H1 (cell line): ENCODE measurements around the gene MYO1F. TPM values are rescaled to one million over a fixed set of nuclear protein-coding genes. Genes with fewer than 3 reads are reported as not detected.

Source experiments
- CTCF ChIA-PET: fragments of 300-600 bp; sonication (Branson Sonifier 250); formaldehyde crosslinking; loops from one replicate; lab custom pipeline; 2021; ENCODE audit not compliant: partially characterized antibody; lab: Charles Lee
- POLR2A ChIA-PET: fragments of 300-600 bp; sonication (Branson Sonifier 250); formaldehyde crosslinking; loops from one replicate; lab custom pipeline; 2021; ENCODE audit warnings: inconsistent platforms; ENCODE audit not compliant: partially characterized antibody; lab: Charles Lee
- DNase-seq, 2 experiments: peaks; one replicate each; pipeline versions ENCODE4 v3.0.0 to v3.0.0-alpha.2; 2010 to 2022; ENCODE audit warnings: low spot score in 2 of 2, low read depth in 1 of 2, mixed read lengths in 1 of 2
- FAIRE-seq: peaks from 2 replicates; lab custom pipeline; 2011; peaks lifted over from hg19 to GRCh38; lab: Jason Lieb, UNC
- H2AFZ ChIP-seq: 2 replicates; pipeline ENCODE4 v1.8.1; 2012; ENCODE audit warnings: low read length, inconsistent platforms
- H2AK5ac ChIP-seq: 2 replicates; pipeline ENCODE4 v1.6.1; 2013; ENCODE audit warnings: low read depth, low read length
- H2BK120ac ChIP-seq: replicated peaks from 2 replicates; pipeline ENCODE3; 2013; ENCODE audit warnings: low read depth, low read length, inconsistent platforms
- H2BK12ac ChIP-seq: 2 replicates; pipeline ENCODE4 v1.6.1; 2013; ENCODE audit warnings: low read depth, low read length
- H2BK15ac ChIP-seq: 2 replicates; pipeline ENCODE4 v1.6.1; 2013; ENCODE audit warnings: low read length
- H2BK20ac ChIP-seq: 2 replicates; pipeline ENCODE4 v1.6.1; 2013; ENCODE audit warnings: low read length
- H2BK5ac ChIP-seq: 2 replicates; pipeline ENCODE4 v1.6.1; 2013; ENCODE audit warnings: low read depth, low read length
- H3K14ac ChIP-seq: 2 replicates; pipeline ENCODE4 v1.6.1; 2013; ENCODE audit warnings: inconsistent platforms; ENCODE audit not compliant: insufficient read length
- H3K18ac ChIP-seq: 2 replicates; pipeline ENCODE4 v1.6.1; 2013; ENCODE audit warnings: low read length; ENCODE audit errors: extremely low read depth
- H3K23ac ChIP-seq: 2 replicates; pipeline ENCODE4 v1.6.1; 2013; ENCODE audit warnings: inconsistent platforms; ENCODE audit not compliant: insufficient read length
- H3K23me2 ChIP-seq: 2 replicates; pipeline ENCODE4 v1.6.1; 2013; ENCODE audit warnings: low read depth, low read length
- H3K27ac ChIP-seq: 2 replicates; pipeline ENCODE4 v1.6.1; 2011; ENCODE audit warnings: low read depth, low read length, inconsistent platforms
- H3K27me3 ChIP-seq, 4 experiments: replicated peaks in 1 of 4; 1 replicate in 1 of 4; 2 replicates in 3 of 4; pipeline versions ENCODE4 v1.6.1 to v1.8.1; 2011 to 2013; ENCODE audit warnings: low read length in 3 of 4, mild to moderate bottlenecking in 3 of 4, inconsistent platforms in 2 of 4, mixed read lengths in 2 of 4, moderate library complexity in 1 of 4; ENCODE audit not compliant: control insufficient read depth in 3 of 4, insufficient read depth in 3 of 4; ENCODE audit errors: extremely low read depth in 1 of 4
- H3K36me3 ChIP-seq, 4 experiments: 2 replicates each; pipeline versions ENCODE4 v1.6.1 to v1.8.1; 2011 to 2013; ENCODE audit warnings: mild to moderate bottlenecking in 4 of 4, low read length in 3 of 4, moderate library complexity in 2 of 4, control low read depth in 1 of 4, inconsistent platforms in 1 of 4; ENCODE audit not compliant: insufficient read depth in 4 of 4, control insufficient read depth in 2 of 4
- H3K4ac ChIP-seq: replicated peaks from 2 replicates; pipeline ENCODE3; 2013; ENCODE audit warnings: low read length, low read depth, mixed read lengths, inconsistent platforms; ENCODE audit not compliant: insufficient read length
- H3K4me1 ChIP-seq, 4 experiments: replicated peaks in 1 of 4; 1 replicate in 1 of 4; 2 replicates in 3 of 4; pipeline versions ENCODE4 v1.6.1 to v1.8.1; 2011 to 2013; ENCODE audit warnings: low read length in 3 of 4, inconsistent platforms in 2 of 4, mixed read lengths in 1 of 4; ENCODE audit not compliant: insufficient read depth in 4 of 4, control insufficient read depth in 3 of 4
- H3K4me2 ChIP-seq, 2 experiments: 2 replicates each; pipeline versions ENCODE4 v1.6.1 to v1.8.1; 2011 to 2013; ENCODE audit warnings: low read depth in 2 of 2, low read length in 2 of 2, control low read depth in 1 of 2, inconsistent platforms in 1 of 2, mild to moderate bottlenecking in 1 of 2; ENCODE audit not compliant: insufficient read depth in 1 of 2
- H3K4me3 ChIP-seq, 4 experiments: fragments of 200-600, 300-600 bp in 1 of 4; sonication (generic), shearing (Covaris generic), sonication (Bioruptor Twin) in 1 of 4; 2 replicates each; pipeline versions ENCODE4 v1.5.1 to v1.8.1; 2011 to 2016; ENCODE audit warnings: low read length in 4 of 4, low read depth in 3 of 4, control low read depth in 2 of 4, inconsistent platforms in 2 of 4, mild to moderate bottlenecking in 2 of 4, mixed read lengths in 1 of 4, moderate library complexity in 1 of 4; ENCODE audit not compliant: insufficient read depth in 2 of 4; ENCODE audit errors: extremely low read depth in 1 of 4
- H3K56ac ChIP-seq: replicated peaks from 2 replicates; pipeline ENCODE3; 2013; ENCODE audit warnings: low read depth, mild to moderate bottlenecking, mixed read lengths, low read length, inconsistent platforms; ENCODE audit not compliant: insufficient read length
- H3K79me1 ChIP-seq: 2 replicates; pipeline ENCODE4 v1.6.1; 2013; ENCODE audit warnings: low read depth, low read length, control low read depth
- H3K79me2 ChIP-seq, 2 experiments: 2 replicates each; pipeline versions ENCODE4 v1.6.1 to v1.8.1; 2012 to 2013; ENCODE audit warnings: low read length in 2 of 2, mild to moderate bottlenecking in 2 of 2, inconsistent platforms in 1 of 2; ENCODE audit not compliant: insufficient read depth in 2 of 2, control insufficient read depth in 1 of 2
- H3K9ac ChIP-seq, 4 experiments: replicated peaks in 1 of 4; 1 replicate in 1 of 4; 2 replicates in 3 of 4; pipeline versions ENCODE4 v1.6.1 to v1.8.1; 2011 to 2013; ENCODE audit warnings: low read depth in 3 of 4, low read length in 3 of 4, control low read depth in 2 of 4, mild to moderate bottlenecking in 2 of 4, moderate library complexity in 2 of 4, inconsistent platforms in 1 of 4; ENCODE audit errors: extremely low read depth in 1 of 4
- H3K9me3 ChIP-seq, 2 experiments: 2 replicates each; pipeline versions ENCODE4 v1.6.1 to v1.8.1; 2012 to 2013; ENCODE audit warnings: mild to moderate bottlenecking in 2 of 2, moderate library complexity in 2 of 2, control low read depth in 1 of 2, inconsistent platforms in 1 of 2, low read depth in 1 of 2, low read length in 1 of 2, mixed read lengths in 1 of 2; ENCODE audit not compliant: insufficient read depth in 2 of 2
- H4K20me1 ChIP-seq, 2 experiments: replicated peaks in 1 of 2; 2 replicates each; pipeline versions ENCODE3 to v1.8.1; 2011 to 2013; ENCODE audit warnings: inconsistent platforms in 2 of 2, low read length in 2 of 2, mild to moderate bottlenecking in 1 of 2; ENCODE audit not compliant: insufficient read depth in 2 of 2, control insufficient read depth in 1 of 2
- H4K5ac ChIP-seq: 2 replicates; pipeline ENCODE4 v1.6.1; 2013; ENCODE audit warnings: low read length, low read depth, mixed read lengths, inconsistent platforms; ENCODE audit not compliant: insufficient read length
- H4K8ac ChIP-seq: 2 replicates; pipeline ENCODE4 v1.8.0; 2013; ENCODE audit warnings: mild to moderate bottlenecking, moderate library complexity, low read length, inconsistent platforms; ENCODE audit not compliant: insufficient read depth; ENCODE audit errors: extremely low read depth
- H4K91ac ChIP-seq: replicated peaks from 2 replicates; pipeline ENCODE3; 2013; ENCODE audit warnings: low read length, mixed read lengths, inconsistent platforms; ENCODE audit not compliant: insufficient read length
- BACH1 ChIP-seq: IDR thresholded peaks from 2 replicates; pipeline ENCODE4 v1.6.1; 2012; ENCODE audit warnings: low read length, improper control_type of control experiment
- CTBP2 ChIP-seq: IDR thresholded peaks from 2 replicates; pipeline ENCODE4 v1.7.0; 2011; ENCODE audit warnings: borderline replicate concordance, mild to moderate bottlenecking, moderate library complexity, mixed read lengths, low read length; ENCODE audit not compliant: insufficient read depth, insufficient read length
- GTF2F1 ChIP-seq: IDR thresholded peaks from 2 replicates; pipeline ENCODE4 v1.6.1; 2012; ENCODE audit warnings: low read depth, low read length, improper control_type of control experiment, borderline replicate concordance
- HDAC2 ChIP-seq, 2 experiments: fragments of 300-600 bp in 1 of 2; sonication (generic) in 1 of 2; IDR thresholded peaks; 2 replicates each; pipeline ENCODE4 v1.6.1; 2011 to 2012; ENCODE audit warnings: low read depth in 2 of 2, low read length in 2 of 2, mild to moderate bottlenecking in 2 of 2, moderate library complexity in 2 of 2, borderline replicate concordance in 1 of 2, inconsistent platforms in 1 of 2
- JUND ChIP-seq: IDR thresholded peaks from 2 replicates; pipeline ENCODE4 v1.6.1; 2011; ENCODE audit warnings: mild to moderate bottlenecking, improper control_type of control experiment, low read length
- MAFK ChIP-seq: IDR thresholded peaks from 2 replicates; pipeline ENCODE4 v1.6.1; 2012; ENCODE audit warnings: low read depth, mild to moderate bottlenecking, improper control_type of control experiment, low read length
- RFX5 ChIP-seq: IDR thresholded peaks from 2 replicates; pipeline ENCODE4 v1.6.1; 2011; ENCODE audit warnings: low read depth, low read length, improper control_type of control experiment, borderline replicate concordance
- SP1 ChIP-seq: IDR thresholded peaks from 2 replicates; pipeline ENCODE4 v1.6.1; 2011; ENCODE audit warnings: low read depth, low read length
- TAF1 ChIP-seq: IDR thresholded peaks from 2 replicates; pipeline ENCODE4 v1.6.1; 2011; ENCODE audit warnings: mild to moderate bottlenecking, low read depth, low read length
- TAF7 ChIP-seq: optimal IDR thresholded peaks from 2 replicates; pipeline ENCODE3; 2011; ENCODE audit warnings: low read depth, mild to moderate bottlenecking, inconsistent platforms, low read length, moderate library complexity, borderline replicate concordance
- WGBS, 2 experiments: shearing (Covaris generic) in 1 of 2; methylation state at CpG; one replicate each; pipeline versions ENCODE4 v1.1.6 to v1.1.7; 2013 to 2015; ENCODE audit warnings: low lambda C conversion rate in 2 of 2, mixed read lengths in 2 of 2, inconsistent platforms in 1 of 2, low coverage in 1 of 2, missing lambda C conversion rate in 1 of 2; ENCODE audit not compliant: insufficient replicate concordance in 2 of 2, insufficient coverage in 1 of 2, insufficient read length in 1 of 2; ENCODE audit errors: extremely low coverage in 1 of 2, missing lambda C conversion rate in 1 of 2; 5-methylcytosine and 5-hydroxymethylcytosine counted together
- polyA plus RNA-seq, 7 experiments: library from polyadenylated mRNA; depleted of rRNA in 3 of 7; stranded (reverse) in 5 of 7; unstranded in 2 of 7; fragments of >200 nt in 5 of 7; fragments of 200-250 nt in 2 of 7; gene quantifications; 1 replicate in 5 of 7; 2 replicates in 1 of 7; 4 replicates in 1 of 7; pipeline versions ENCODE4 v1.2.1 to v1.2.3, GENCODE V29; 2011 to 2013; ENCODE audit warnings: missing spikeins in 2 of 7, mixed read lengths in 2 of 7
- total RNA-seq: library from RNA; stranded (reverse); fragmentation: NEBNext Ultra II Directional; extraction: Animal tissue kit (Norgen Biotek cat#: 25700); gene quantifications from 2 replicates; pipeline ENCODE4 v1.2.1, GENCODE V29; 2021

Gene MYO1F
- total and polyA plus RNA-seq, 2 of the 8 experiments (the other 6 are each of a cell fraction or from before 2014, with no cell fraction given): 1.4 to 4.6 TPM

GRCh38 chr19:8611877-8612806 is 34.9 kb upstream of the MYO1F start:
- Histone ChIP-seq H2AK5ac (0 out of 2 replicates have a peak overlapping the region, but pooled peaks have one; percentile 82), H3K4ac (no peak overlapping the region), H3K36me3 (no peaks in the 10 kb centered on the region), H2BK15ac (no peak overlapping the region), H3K4me1 (peaks cover 10 to 29% (median 19%) of the 10 kb centered on the region in 4 experiments), H4K8ac (no peak overlapping the region), H3K18ac (peak overlapping the region; percentile 71), H3K9me3 (no peaks in the 10 kb centered on the region), H2BK5ac (0 out of 2 replicates have a peak overlapping the region, but pooled peaks have one; percentile 66), H3K14ac (no peak overlapping the region), H3K23ac (no peak overlapping the region), H3K23me2 (peaks cover 17% of the 10 kb centered on the region), H2BK120ac (no peak overlapping the region), H3K79me2 (peaks cover 0 to 6% of the 10 kb centered on the region in 2 experiments; a peak in 1 of 4 replicates), H4K91ac (peak overlapping the region; percentile 80), H3K4me2 (peak overlapping the region; percentile 25 to 43; a peak in 3 of 4 replicates), H3K4me3 (peak overlapping the region in 1 of 4 experiments; percentile 41; a peak in 1 of 8 replicates), H2BK12ac (peak overlapping the region; percentile 27; the same call in 1 of the 2 replicates), H3K27me3 (no peaks in the 10 kb centered on the region), H3K79me1 (peaks cover 3% of the 10 kb centered on the region; the same call in 1 of the 2 replicates), H3K56ac (no peak overlapping the region), H2BK20ac (peak overlapping the region; percentile 66; the same call in 1 of the 2 replicates), H4K20me1 (peaks cover 0 to 2% of the 10 kb centered on the region in 2 experiments), H4K5ac (peak overlapping the region; percentile 21), H3K27ac (no peak overlapping the region; the same call in 1 of the 2 replicates), H2AFZ (no peak overlapping the region), H3K9ac (no peak overlapping the region)
- POLR2A ChIA-PET: interaction anchor here (0.5 to 2.3 kb wide), 11 partner anchors 9 to 81 kb away, joined by 3 to 11 read pairs (median 4); partner anchors contain the start of gene NFILZ
- 52% methylated on average over 11 of the region's 12 CpGs; no CpG with 5 or more reads in 1 of the 2 experiments for WGBS, 2 experiments
- DNase-seq (peak in 1 of 2 experiments; percentile 41), FAIRE-seq (peak; percentile 28)
- CTCF ChIA-PET: interaction anchor here (0.7 to 3.3 kb wide), 6 partner anchors 11 to 391 kb away, joined by 3 to 21 read pairs (median 6); no protein-coding TSS in a partner anchor
- TF ChIP-seq BACH1: no peak
- TF ChIP-seq CTBP2: no peak
- TF ChIP-seq SP1: 0 out of 2 replicates have a peak, but pooled peaks have one; percentile 2
- no peak for TF ChIP-seq JUND
- TF ChIP-seq TAF7: no peak
- no peak for TF ChIP-seq GTF2F1
- peak in 1 of 2 experiments; percentile 9; a peak in 1 of 4 replicates for TF ChIP-seq HDAC2 (IDR thresholded peaks at IDR 0.05; ENCODE audit: borderline replicate concordance in 1 of 2, low read depth in 2 of 2, low read length in 2 of 2)
- no peak for TF ChIP-seq RFX5
- TF ChIP-seq TAF1: no peak
- TF ChIP-seq MAFK: no peak
